NB4 (cell line): Measurements from ENCODE around the gene PPP1R9B.

Source experiments
- DNase-seq: peaks from one replicate; pipeline ENCODE4 v3.0.0; 2010; ENCODE audit warnings: low read depth
- H3K4me3 ChIP-seq: one replicate; pipeline ENCODE4 v1.5.1; 2011; ENCODE audit warnings: mild to moderate bottlenecking, low read depth, low read length, moderate library complexity
- CTCF ChIP-seq: IDR thresholded peaks from one replicate; pipeline ENCODE4 v1.5.1; 2012; ENCODE audit warnings: low read depth, low read length
- MAX ChIP-seq: IDR thresholded peaks from 2 replicates; pipeline ENCODE4 v1.6.1; 2011; ENCODE audit warnings: low read depth, low read length
- MYC ChIP-seq: IDR thresholded peaks from 2 replicates; pipeline ENCODE4 v1.6.1; 2011; ENCODE audit warnings: low read depth, low read length
- POLR2A ChIP-seq: IDR thresholded peaks from 2 replicates; pipeline ENCODE4 v1.6.1; 2011; ENCODE audit warnings: mild to moderate bottlenecking; ENCODE audit not compliant: insufficient read length; ENCODE audit errors: extremely low read depth

Gene PPP1R9B

DNA sequence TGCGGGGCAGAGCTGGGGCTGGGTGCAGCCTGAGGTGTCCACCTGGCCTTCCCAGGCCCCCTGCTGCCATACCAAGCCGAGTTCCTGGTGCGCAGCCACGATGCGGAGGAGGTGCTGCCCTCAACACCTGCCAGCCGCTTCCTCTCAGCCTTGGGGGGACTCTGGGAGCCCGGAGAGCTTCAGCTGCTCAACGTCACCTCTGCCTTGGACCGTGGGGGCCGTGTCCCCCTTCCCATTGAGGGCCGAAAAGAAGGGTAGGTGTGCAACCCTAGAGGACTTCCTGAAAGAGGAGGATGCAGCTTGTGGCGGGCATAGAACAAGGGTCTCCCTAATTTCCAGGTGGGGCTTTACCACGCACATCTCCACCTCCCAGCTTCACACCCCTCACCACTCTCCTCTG is 17.8 kb upstream of the PPP1R9B start:
- no peak overlapping the region for H3K4me3 ChIP-seq
- no peak for DNase-seq
- TF ChIP-seq MAX, result no peak
- no peak for TF ChIP-seq MYC
- TF ChIP-seq POLR2A, result no peak
- TF ChIP-seq CTCF, result no peak

GRCh38 chr17:50167371-50167770 is 16.9 kb upstream of the PPP1R9B start:
- TF ChIP-seq MAX, result no peak
- no peak for TF ChIP-seq CTCF
- no peak for TF ChIP-seq POLR2A
- H3K4me3 ChIP-seq, result no peak overlapping the region
- no peak for DNase-seq

DNA sequence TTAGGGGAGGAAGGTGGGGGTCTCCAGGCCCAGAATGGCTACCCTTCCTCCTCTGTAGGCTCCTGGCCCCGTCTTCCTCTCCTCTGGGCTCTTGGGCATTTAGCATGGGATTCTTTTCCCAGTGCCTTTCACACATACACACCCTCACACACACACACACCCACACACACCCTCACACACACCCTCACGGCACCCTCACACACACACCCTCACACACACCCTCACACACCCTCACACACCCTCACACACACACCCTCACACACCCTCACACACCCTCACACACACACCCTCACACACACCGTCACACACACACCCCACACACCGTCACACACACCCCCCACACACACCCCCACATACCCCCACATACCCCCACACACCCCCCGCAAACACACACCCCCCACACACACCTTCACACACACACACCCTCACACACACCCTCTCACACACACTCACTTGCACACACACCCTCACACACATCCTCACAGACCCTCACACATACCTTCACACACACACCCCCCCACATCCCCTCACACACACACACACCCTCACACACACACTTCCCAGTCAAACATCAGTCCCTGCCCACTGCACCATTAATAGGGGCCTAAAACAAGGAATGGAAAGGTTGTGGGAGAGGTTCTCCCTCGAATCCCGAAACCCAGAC is 16.2 kb upstream of the PPP1R9B start:
- TF ChIP-seq POLR2A (no peak), CTCF (no peak), MYC (no peak), MAX (no peak)
- no peak for DNase-seq
- no peak overlapping the region for H3K4me3 ChIP-seq

DNA sequence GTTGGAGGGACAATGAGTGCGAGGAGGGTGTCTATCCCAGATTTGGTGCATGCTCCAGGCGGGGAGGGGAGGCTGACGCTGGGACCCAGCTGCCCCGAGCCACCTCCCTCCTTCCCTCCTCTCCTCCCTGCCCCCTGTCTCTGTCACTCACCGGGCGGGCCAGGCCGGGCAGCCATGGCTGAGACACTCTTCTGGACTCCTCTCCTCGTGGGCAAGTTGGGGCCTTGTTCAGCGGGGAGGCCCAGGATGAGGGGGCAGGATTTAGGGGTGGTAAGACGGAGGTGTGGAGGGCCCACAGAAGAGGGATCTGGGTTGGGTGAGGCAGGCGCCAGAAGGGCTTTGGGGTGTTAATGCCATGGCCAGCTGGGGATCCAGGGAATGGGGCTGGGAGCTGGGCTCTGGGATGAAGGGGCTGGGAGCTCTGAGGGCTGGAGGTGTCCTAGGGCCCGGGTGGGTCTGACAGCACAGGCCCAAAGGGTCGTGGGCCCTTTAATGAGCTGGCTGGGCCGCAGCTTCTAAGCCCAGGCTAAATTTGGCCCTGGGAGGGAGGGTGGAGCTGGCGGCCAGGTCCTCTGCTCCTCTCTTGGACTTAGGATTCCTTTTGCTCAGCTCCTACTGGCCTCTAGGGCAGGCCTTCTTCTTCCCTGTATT is 15.5 kb upstream of the PPP1R9B start, which contains the start of gene SGCA:
Gene SGCA, plus strand, starts transcription at position 139 of the 651 bp plus-strand sequence. Its CDS starts 36 bp downstream, at position 175.
- no peak within 1 kb of the TSS for H3K4me3 ChIP-seq
- DNase-seq, result no peak
- TF ChIP-seq CTCF (no peak), MYC (no peak), MAX (no peak), POLR2A (no peak)

GRCh38 chr17:50165466-50165865 is 15.0 kb upstream of the PPP1R9B start:
- no peak overlapping the region for H3K4me3 ChIP-seq
- TF ChIP-seq CTCF (no peak), MAX (no peak), POLR2A (no peak), MYC (no peak)
- no peak for DNase-seq
